Suprapubic skin (tissue), 3 donors: ENCODE results near the gene SORCS2.

Source experiments
- POLR2A ChIP-seq, 2 donors: fragments of 450-650 bp; IDR thresholded peaks; one replicate each; pipeline ENCODE4 v1.6.1; 2017; ENCODE audit warnings: antibody characterized with exemption in 2 of 2, mild to moderate bottlenecking in 2 of 2, moderate library complexity in 2 of 2
- TF ChIP-seq, protein P1 (sequence below), 2 donors: fragments of 200-600 bp in 1 of 2; fragments of 450-650 bp in 1 of 2; sonication (generic) in 1 of 2; IDR thresholded peaks; one replicate each; pipeline ENCODE4 v1.5.1; 2016 to 2019; ENCODE audit warnings: antibody characterized with exemption in 2 of 2, mild to moderate bottlenecking in 1 of 2, moderate library complexity in 1 of 2

DNA sequence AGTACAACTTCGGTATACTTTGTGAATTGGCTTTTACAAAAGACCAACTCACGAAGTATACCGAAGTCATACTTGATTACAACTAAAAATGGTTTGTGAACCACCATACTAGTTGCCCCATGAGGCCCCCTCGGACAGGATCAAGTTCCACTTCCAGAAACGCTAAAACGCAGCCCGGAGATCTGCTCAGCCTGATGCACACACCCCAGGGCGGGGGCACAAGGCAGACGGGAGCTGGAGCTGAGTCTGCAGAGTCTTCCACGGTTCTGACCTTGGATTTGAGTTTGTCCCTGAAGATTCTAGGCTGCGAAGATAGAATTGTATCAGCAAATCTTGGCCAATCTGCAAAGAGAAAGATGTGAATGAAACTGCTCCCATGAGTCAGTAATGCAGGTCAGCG lies 118.1 kb downstream of the SORCS2 start:
- TF ChIP-seq, protein P1, sequence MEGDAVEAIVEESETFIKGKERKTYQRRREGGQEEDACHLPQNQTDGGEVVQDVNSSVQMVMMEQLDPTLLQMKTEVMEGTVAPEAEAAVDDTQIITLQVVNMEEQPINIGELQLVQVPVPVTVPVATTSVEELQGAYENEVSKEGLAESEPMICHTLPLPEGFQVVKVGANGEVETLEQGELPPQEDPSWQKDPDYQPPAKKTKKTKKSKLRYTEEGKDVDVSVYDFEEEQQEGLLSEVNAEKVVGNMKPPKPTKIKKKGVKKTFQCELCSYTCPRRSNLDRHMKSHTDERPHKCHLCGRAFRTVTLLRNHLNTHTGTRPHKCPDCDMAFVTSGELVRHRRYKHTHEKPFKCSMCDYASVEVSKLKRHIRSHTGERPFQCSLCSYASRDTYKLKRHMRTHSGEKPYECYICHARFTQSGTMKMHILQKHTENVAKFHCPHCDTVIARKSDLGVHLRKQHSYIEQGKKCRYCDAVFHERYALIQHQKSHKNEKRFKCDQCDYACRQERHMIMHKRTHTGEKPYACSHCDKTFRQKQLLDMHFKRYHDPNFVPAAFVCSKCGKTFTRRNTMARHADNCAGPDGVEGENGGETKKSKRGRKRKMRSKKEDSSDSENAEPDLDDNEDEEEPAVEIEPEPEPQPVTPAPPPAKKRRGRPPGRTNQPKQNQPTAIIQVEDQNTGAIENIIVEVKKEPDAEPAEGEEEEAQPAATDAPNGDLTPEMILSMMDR (IDR thresholded peaks at IDR 0.05), result no peak
- TF ChIP-seq POLR2A (IDR thresholded peaks at IDR 0.05), result no peak
